ENCODE measurements around the gene GNG13. TPM values are rescaled to one million over a fixed set of nuclear protein-coding genes. Genes with fewer than 3 reads are reported as not detected.

Gene GNG13
- total and polyA plus RNA-seq, 2 of the 4 experiments (the other 2 are of a cell fraction): not detected

GRCh38 chr16:847151-847550 is 46.6 kb upstream of the GNG13 start:
- no peak overlapping the region for H2AFZ ChIP-seq (replicated peaks; ENCODE audit: low read length, poor library complexity)
- no peak for ATAC-seq (ENCODE audit: low read depth)
- no peak overlapping the region for H4K5ac ChIP-seq (ENCODE audit: low read depth, low read length)
- no peak overlapping the region for H3K9ac ChIP-seq (ENCODE audit: low read depth, low read length)
- WGBS, 2 experiments (ENCODE audit: extremely low coverage in 2 of 2, insufficient read length in 1 of 2): no CpG with 5 or more reads among the region's 10 CpGs
- BruUV-seq (replicated peaks): no TSS peak
- no peaks in the 10 kb centered on the region for H3K79me1 ChIP-seq (ENCODE audit: low read depth in 1 of 2, low read length in 2 of 2)
- H3K18ac ChIP-seq (ENCODE audit: low read depth, low read length): no peak overlapping the region
- H2BK15ac ChIP-seq (ENCODE audit: low read depth, low read length): no peak overlapping the region
- H3K14ac ChIP-seq (replicated peaks; ENCODE audit: low read depth, low read length): no peak overlapping the region
- no peak overlapping the region for H3K27ac ChIP-seq (ENCODE audit: insufficient read depth, low read length)
- H3K4me2 ChIP-seq (ENCODE audit: low read depth, low read length): no peak overlapping the region
- no peaks in the 10 kb centered on the region for H4K20me1 ChIP-seq (ENCODE audit: insufficient read depth, low read length)
- no peak overlapping the region for H2BK120ac ChIP-seq (ENCODE audit: low read depth, low read length)
- no peak overlapping the region for H2BK20ac ChIP-seq (ENCODE audit: low read depth, low read length)
- no peak for TF ChIP-seq RAD21 (IDR thresholded peaks at IDR 0.05; ENCODE audit: low read length)
- TF ChIP-seq BHLHE40 (IDR thresholded peaks at IDR 0.05; ENCODE audit: low read depth, low read length): no peak
- TF ChIP-seq, protein P1, sequence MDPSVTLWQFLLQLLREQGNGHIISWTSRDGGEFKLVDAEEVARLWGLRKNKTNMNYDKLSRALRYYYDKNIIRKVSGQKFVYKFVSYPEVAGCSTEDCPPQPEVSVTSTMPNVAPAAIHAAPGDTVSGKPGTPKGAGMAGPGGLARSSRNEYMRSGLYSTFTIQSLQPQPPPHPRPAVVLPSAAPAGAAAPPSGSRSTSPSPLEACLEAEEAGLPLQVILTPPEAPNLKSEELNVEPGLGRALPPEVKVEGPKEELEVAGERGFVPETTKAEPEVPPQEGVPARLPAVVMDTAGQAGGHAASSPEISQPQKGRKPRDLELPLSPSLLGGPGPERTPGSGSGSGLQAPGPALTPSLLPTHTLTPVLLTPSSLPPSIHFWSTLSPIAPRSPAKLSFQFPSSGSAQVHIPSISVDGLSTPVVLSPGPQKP (IDR thresholded peaks at IDR 0.05; ENCODE audit: borderline replicate concordance, low read depth, low read length): no peak
- TF ChIP-seq USF2 (IDR thresholded peaks at IDR 0.05; ENCODE audit: low read depth, low read length): no peak
- no peak for TF ChIP-seq MXI1 (IDR thresholded peaks at IDR 0.05; ENCODE audit: borderline replicate concordance, low read depth, low read length)
- no peak for TF ChIP-seq POLR2A (IDR thresholded peaks at IDR 0.05; ENCODE audit: low read depth, low read length)
- no peak for TF ChIP-seq FOS (IDR thresholded peaks at IDR 0.05; ENCODE audit: low read depth, low read length)
- no peak for TF ChIP-seq SMC3 (IDR thresholded peaks at IDR 0.05; ENCODE audit: low read depth, low read length)
- TF ChIP-seq, protein P2, sequence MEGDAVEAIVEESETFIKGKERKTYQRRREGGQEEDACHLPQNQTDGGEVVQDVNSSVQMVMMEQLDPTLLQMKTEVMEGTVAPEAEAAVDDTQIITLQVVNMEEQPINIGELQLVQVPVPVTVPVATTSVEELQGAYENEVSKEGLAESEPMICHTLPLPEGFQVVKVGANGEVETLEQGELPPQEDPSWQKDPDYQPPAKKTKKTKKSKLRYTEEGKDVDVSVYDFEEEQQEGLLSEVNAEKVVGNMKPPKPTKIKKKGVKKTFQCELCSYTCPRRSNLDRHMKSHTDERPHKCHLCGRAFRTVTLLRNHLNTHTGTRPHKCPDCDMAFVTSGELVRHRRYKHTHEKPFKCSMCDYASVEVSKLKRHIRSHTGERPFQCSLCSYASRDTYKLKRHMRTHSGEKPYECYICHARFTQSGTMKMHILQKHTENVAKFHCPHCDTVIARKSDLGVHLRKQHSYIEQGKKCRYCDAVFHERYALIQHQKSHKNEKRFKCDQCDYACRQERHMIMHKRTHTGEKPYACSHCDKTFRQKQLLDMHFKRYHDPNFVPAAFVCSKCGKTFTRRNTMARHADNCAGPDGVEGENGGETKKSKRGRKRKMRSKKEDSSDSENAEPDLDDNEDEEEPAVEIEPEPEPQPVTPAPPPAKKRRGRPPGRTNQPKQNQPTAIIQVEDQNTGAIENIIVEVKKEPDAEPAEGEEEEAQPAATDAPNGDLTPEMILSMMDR (conservative IDR thresholded peaks at IDR 0.05; ENCODE audit: low read depth, low read length): no peak
- no peak for TF ChIP-seq MAFK (IDR thresholded peaks at IDR 0.05; ENCODE audit: low read depth, low read length)
- no peak for TF ChIP-seq MAZ (IDR thresholded peaks at IDR 0.05; ENCODE audit: borderline replicate concordance, low read depth, low read length)
- TF ChIP-seq CHD1 (IDR thresholded peaks at IDR 0.05; ENCODE audit: low read depth, low read length): no peak
- intact Hi-C loops (cut with micrococcal nuclease) (no loop called here), dilution Hi-C loops (cut with HindIII; ENCODE audit: low sequenced_read_pairs, unreplicated experiment) (no loop called here), in situ Hi-C loops (cut with MboI; ENCODE audit: low sequenced_read_pairs) (no loop called here)
- no peaks in the 10 kb centered on the region for H3K9me1 ChIP-seq (ENCODE audit: insufficient read depth, low read length)
- H3K27me3 ChIP-seq (ENCODE audit: control insufficient read depth, insufficient read depth, low read length): no peaks in the 10 kb centered on the region
- no peak for DNase-seq
- no peak overlapping the region for H2AK9ac ChIP-seq (replicated peaks; ENCODE audit: low read depth, low read length, poor library complexity)
- no peak overlapping the region for H2AK5ac ChIP-seq (ENCODE audit: low read depth, low read length)
- H2BK5ac ChIP-seq (ENCODE audit: low read depth, low read length, poor library complexity, severe bottlenecking): no peak overlapping the region
- CTCF ChIA-PET: no interaction called here
- no peak overlapping the region for H3K56ac ChIP-seq (ENCODE audit: extremely low read depth, insufficient read depth, low read length)
- H3K4me3 ChIP-seq (ENCODE audit: insufficient read depth, low read depth, low read length): no peak overlapping the region
- POLR2A ChIA-PET (ENCODE audit: unreplicated experiment): no interaction called here
- no peak overlapping the region for H3K4ac ChIP-seq (ENCODE audit: low read depth, low read length)
- H3K36me3 ChIP-seq (ENCODE audit: control insufficient read depth, insufficient read depth, low read length): no peaks in the 10 kb centered on the region
- no peaks in the 10 kb centered on the region for H3K4me1 ChIP-seq (ENCODE audit: control insufficient read depth, insufficient read depth, low read length)
- peaks cover 42% of the 10 kb centered on the region for H3K9me3 ChIP-seq (ENCODE audit: control insufficient read depth, insufficient read depth, low read length)
- no peak overlapping the region for H3K23ac ChIP-seq (ENCODE audit: low read depth, low read length)
- H4K8ac ChIP-seq (ENCODE audit: low read depth in 2 of 2, low read length in 2 of 2): no peak overlapping the region
- no peak overlapping the region for H4K91ac ChIP-seq (ENCODE audit: insufficient read depth, low read depth, low read length)

Measured in IMR-90 (cell line).